K562 (cell line): Measurements from ENCODE around the gene LRRC3C. TPM values are rescaled to one million over a fixed set of nuclear protein-coding genes. Genes with fewer than 3 reads are reported as not detected.

Experiments used
- ARID3B ChIP-seq: fragments of 250-450 bp; sonication (Bioruptor Pico); IDR thresholded peaks from 2 replicates; pipeline ENCODE4 v1.4.0; 2020; ENCODE audit warnings: borderline replicate concordance
- ATF7 ChIP-seq: fragments of 450-650 bp; IDR thresholded peaks from 2 replicates; pipeline ENCODE4 v1.7.1; 2014; ENCODE audit warnings: mild to moderate bottlenecking, moderate library complexity
- BHLHE40 ChIP-seq: IDR thresholded peaks from 2 replicates; pipeline ENCODE4 v1.6.1; 2011; ENCODE audit warnings: low read length, improper control_type of control experiment
- E2F8 ChIP-seq: fragments of 450-650 bp; IDR thresholded peaks from 2 replicates; pipeline ENCODE4 v1.7.1; 2018; ENCODE audit warnings: mild to moderate bottlenecking, low read depth; ENCODE audit not compliant: partially characterized antibody
- HDAC2 ChIP-seq: fragments of 450-650 bp; IDR thresholded peaks from 2 replicates; pipeline ENCODE4 v1.6.1; 2016; ENCODE audit warnings: mild to moderate bottlenecking
- JUN ChIP-seq, 2 experiments: sonication (generic) in 1 of 2; formaldehyde crosslinking in 1 of 2; IDR thresholded peaks; 2 replicates each; pipeline versions ENCODE4 v1.6.1 to v1.8.0; 2012 to 2022; ENCODE audit warnings: borderline replicate concordance in 2 of 2, mild to moderate bottlenecking in 2 of 2, improper control_type of control experiment in 1 of 2, low read depth in 1 of 2, low read length in 1 of 2, missing genetic modification reagents in 1 of 2
- JUND ChIP-seq, 2 experiments: IDR thresholded peaks; 2 replicates in 1 of 2; 3 replicates in 1 of 2; pipeline ENCODE4 v1.6.1; 2011; ENCODE audit warnings: borderline replicate concordance in 2 of 2, low read depth in 2 of 2, low read length in 2 of 2, improper control_type of control experiment in 1 of 2, missing biosample characterization in 1 of 2, missing genetic modification characterization in 1 of 2, missing genetic modification reagents in 1 of 2
- KLF16 ChIP-seq: IDR thresholded peaks from 2 replicates; pipeline ENCODE4 v1.6.1; 2016; ENCODE audit warnings: antibody characterized with exemption
- LEF1 ChIP-seq: fragments of 450-650 bp; IDR thresholded peaks from 2 replicates; pipeline ENCODE4 v1.6.1; 2016; ENCODE audit warnings: mild to moderate bottlenecking
- MAZ ChIP-seq, 2 experiments: fragments of 450-650 bp in 1 of 2; sonication (generic) in 1 of 2; formaldehyde crosslinking; IDR thresholded peaks in 1 of 2; conservative IDR thresholded peaks in 1 of 2; 2 replicates each; pipeline versions ENCODE4 v1.4.0 to v1.5.0; 2020; ENCODE audit warnings: mild to moderate bottlenecking in 1 of 2, missing genetic modification reagents in 1 of 2
- NFE2 ChIP-seq: IDR thresholded peaks from 2 replicates; pipeline ENCODE4 v1.6.1; 2014; ENCODE audit warnings: antibody characterized with exemption, low read depth
- PBX2 ChIP-seq, 2 experiments: IDR thresholded peaks in 1 of 2; conservative IDR thresholded peaks in 1 of 2; 2 replicates each; pipeline ENCODE4 v1.6.1; 2016; ENCODE audit warnings: low read depth in 2 of 2, mild to moderate bottlenecking in 1 of 2, missing compliant biosample characterization in 1 of 2, missing genetic modification characterization in 1 of 2, moderate library complexity in 1 of 2
- PRMT5 ChIP-seq: sonication (generic); formaldehyde crosslinking; IDR thresholded peaks from 2 replicates; pipeline ENCODE4 v1.5.0; 2020; ENCODE audit warnings: missing genetic modification reagents
- SMARCA5 ChIP-seq: fragments of 450-650 bp; IDR thresholded peaks from 2 replicates; pipeline ENCODE4 v1.6.1; 2016
- TEAD4 ChIP-seq, 2 experiments: sonication (generic) in 1 of 2; formaldehyde crosslinking in 1 of 2; IDR thresholded peaks; 2 replicates each; pipeline versions ENCODE4 v1.6.1 to v1.8.0; 2012 to 2022; ENCODE audit warnings: borderline replicate concordance in 1 of 2, inconsistent platforms in 1 of 2, low read length in 1 of 2, mild to moderate bottlenecking in 1 of 2, missing genetic modification reagents in 1 of 2
- ZNF134 ChIP-seq: fragments of 250-450 bp; sonication (Bioruptor Pico); conservative IDR thresholded peaks from 2 replicates; pipeline ENCODE4 v1.4.0; 2020
- ZNF224 ChIP-seq: sonication (generic); formaldehyde crosslinking; IDR thresholded peaks from 2 replicates; pipeline ENCODE4 v1.8.0; 2022; ENCODE audit warnings: mild to moderate bottlenecking, missing genetic modification reagents
- ZNF41 ChIP-seq: fragments of 250-450 bp; sonication (Bioruptor Pico); conservative IDR thresholded peaks from 2 replicates; pipeline ENCODE4 v1.4.0; 2020; ENCODE audit warnings: mild to moderate bottlenecking
- polyA plus RNA-seq, 8 experiments: library from polyadenylated mRNA; depleted of rRNA in 4 of 8; stranded (reverse) in 5 of 8; unstranded in 3 of 8; fragments of >200 nt; fragmentation: Nextera tagmentation in 2 of 8; fragmentation: Illumina TruSeq in 1 of 8; extraction: Ambion mirVana in 2 of 8; extraction: Trizol in 1 of 8; gene quantifications; 2 replicates each; pipeline versions ENCODE4 v1.2.1 to v1.2.3, GENCODE V29; 2011 to 2014; ENCODE audit warnings: inconsistent platforms in 1 of 8, missing spikeins in 1 of 8
- total RNA-seq, 7 experiments: library from RNA; depleted of rRNA in 6 of 7; stranded (reverse); fragments of >200 nt in 6 of 7; fragmentation: Illumina TruSeq in 2 of 7; extraction: Trizol in 2 of 7; gene quantifications; 2 replicates each; pipeline versions ENCODE4 v1.2.1 to v1.2.3, GENCODE V29; 2011 to 2021; ENCODE audit warnings: low replicate concordance in 1 of 7

Gene LRRC3C
- total and polyA plus RNA-seq, 9 of the 15 experiments (the other 6 are each of a cell fraction or from before 2014, with no cell fraction given) = not detected

GRCh38 chr17:39939588-39940419, 12.3 kb downstream of the LRRC3C start (continued):
- peak; percentile 73 for TF ChIP-seq ZNF134 (CRISPR knock-in tag)
- TF ChIP-seq BHLHE40 = no peak
- no peak for TF ChIP-seq PRMT5
- no peak for TF ChIP-seq PBX2 (CRISPR knock-in tag; IDR thresholded peaks at IDR 0.05; ENCODE audit: low read depth)
- TF ChIP-seq PBX2 (tag; conservative IDR thresholded peaks at IDR 0.05; ENCODE audit: low read depth) = 0 out of 2 replicates have a peak, but pooled peaks have one; percentile 11
- 0 out of 4 replicates have a peak, but pooled peaks of 1 of the 2 experiments have one; percentile 39 for TF ChIP-seq MAZ (CRISPR knock-in tag; conservative IDR thresholded peaks at IDR 0.05 in 1 of 2, IDR thresholded peaks at IDR 0.05 in 1 of 2)
- TF ChIP-seq ATF7 = peak; percentile 82
- TF ChIP-seq NFE2 = peak; percentile 85
- peak; percentile 75 for TF ChIP-seq JUND (IDR thresholded peaks at IDR 0.05; ENCODE audit: borderline replicate concordance, low read depth, low read length)
- TF ChIP-seq JUND (tag; IDR thresholded peaks at IDR 0.05; ENCODE audit: borderline replicate concordance, low read depth, low read length) = peak; percentile 65; the same call in 2 of the 3 replicates
- TF ChIP-seq ARID3B = no peak
- TF ChIP-seq HDAC2 = 0 out of 2 replicates have a peak, but pooled peaks have one; percentile 60
- TF ChIP-seq KLF16 = 0 out of 2 replicates have a peak, but pooled peaks have one; percentile 20
- peak; percentile 65; the same call in 1 of the 2 replicates for TF ChIP-seq SMARCA5
- peak; percentile 65; the same call in 1 of the 2 replicates for TF ChIP-seq LEF1
- peak; percentile 70; the same call in 1 of the 2 replicates for TF ChIP-seq JUN (IDR thresholded peaks at IDR 0.05; ENCODE audit: borderline replicate concordance, low read depth, low read length)
- TF ChIP-seq JUN (CRISPR knock-in tag; IDR thresholded peaks at IDR 0.05; ENCODE audit: borderline replicate concordance) = no peak
- TF ChIP-seq E2F8 = no peak
- TF ChIP-seq ZNF224 = no peak
- 0 out of 2 replicates have a peak, but pooled peaks have one; percentile 35 for TF ChIP-seq TEAD4 (IDR thresholded peaks at IDR 0.05; ENCODE audit: low read length)
- TF ChIP-seq TEAD4 (CRISPR knock-in tag; IDR thresholded peaks at IDR 0.05; ENCODE audit: borderline replicate concordance) = no peak
- TF ChIP-seq ZNF41 (CRISPR knock-in tag) = no peak
